Measurements from ENCODE around the gene SLF2.

Gene SLF2

GRCh38 chr10:100942229-100942628 lies 29.5 kb downstream of the SLF2 start:
- TF ChIP-seq CEBPB (IDR thresholded peaks at IDR 0.05) (0 out of 2 replicates have a peak, but pooled peaks have one; percentile 19), RAD21 (IDR thresholded peaks at IDR 0.05; ENCODE audit: low read depth) (no peak)

- TF ChIP-seq TEAD4 (IDR thresholded peaks at IDR 0.05) (no peak), EGR1 (IDR thresholded peaks at IDR 0.05) (no peak), TCF12 (IDR thresholded peaks at IDR 0.05; ENCODE audit: low read depth) (no peak), EP300 (IDR thresholded peaks at IDR 0.05; ENCODE audit: borderline replicate concordance) (no peak), CEBPB (IDR thresholded peaks at IDR 0.05) (no peak), CREB1 (IDR thresholded peaks at IDR 0.05; ENCODE audit: low read depth) (no peak), RAD21 (IDR thresholded peaks at IDR 0.05; ENCODE audit: low read depth) (no peak), YY1 (IDR thresholded peaks at IDR 0.05; ENCODE audit: low read depth) (no peak), MAX (IDR thresholded peaks at IDR 0.05) (no peak), REST (IDR thresholded peaks at IDR 0.05; ENCODE audit: low read depth) (no peak), TAF1 (IDR thresholded peaks at IDR 0.05; ENCODE audit: low read depth) (no peak), USF1 (IDR thresholded peaks at IDR 0.05) (no peak), NFIC (IDR thresholded peaks at IDR 0.05) (no peak), FOXM1 (IDR thresholded peaks at IDR 0.05; ENCODE audit: borderline replicate concordance, low read depth) (no peak), ZBTB7A (IDR thresholded peaks at IDR 0.05; ENCODE audit: low read depth) (no peak)
These were observed 30.7 kb downstream of the SLF2 start for GRCh38 chr10:100943508-100943907.

GRCh38 chr10:100945754-100946153 lies 33.0 kb downstream of the SLF2 start:
- no peak for TF ChIP-seq MAX (IDR thresholded peaks at IDR 0.05)
- no peak for TF ChIP-seq TAF1 (IDR thresholded peaks at IDR 0.05; ENCODE audit: low read depth)
- no peak for TF ChIP-seq TCF12 (IDR thresholded peaks at IDR 0.05; ENCODE audit: low read depth)
- TF ChIP-seq REST (IDR thresholded peaks at IDR 0.05; ENCODE audit: low read depth) = no peak
- no peak for TF ChIP-seq RAD21 (IDR thresholded peaks at IDR 0.05; ENCODE audit: low read depth)
- no peak for TF ChIP-seq CREB1 (IDR thresholded peaks at IDR 0.05; ENCODE audit: low read depth)
- no peak for TF ChIP-seq USF1 (IDR thresholded peaks at IDR 0.05)
- TF ChIP-seq EGR1 (IDR thresholded peaks at IDR 0.05) = no peak

- no peak for TF ChIP-seq FOXM1 (IDR thresholded peaks at IDR 0.05; ENCODE audit: borderline replicate concordance, low read depth)
- TF ChIP-seq REST (IDR thresholded peaks at IDR 0.05; ENCODE audit: low read depth) = no peak
- TF ChIP-seq NFIC (IDR thresholded peaks at IDR 0.05) = no peak
- TF ChIP-seq TCF12 (IDR thresholded peaks at IDR 0.05; ENCODE audit: low read depth) = no peak
- TF ChIP-seq EGR1 (IDR thresholded peaks at IDR 0.05) = no peak
- no peak for TF ChIP-seq RAD21 (IDR thresholded peaks at IDR 0.05; ENCODE audit: low read depth)
These were observed 36.2 kb downstream of the SLF2 start for GRCh38 chr10:100948916-100949315.

- no peak for TF ChIP-seq CEBPB (IDR thresholded peaks at IDR 0.05)
- TF ChIP-seq TEAD4 (IDR thresholded peaks at IDR 0.05) = no peak
- no peak for TF ChIP-seq EGR1 (IDR thresholded peaks at IDR 0.05)
- no peak for TF ChIP-seq TAF1 (IDR thresholded peaks at IDR 0.05; ENCODE audit: low read depth)
- no peak for TF ChIP-seq YY1 (IDR thresholded peaks at IDR 0.05; ENCODE audit: low read depth)
- TF ChIP-seq RAD21 (IDR thresholded peaks at IDR 0.05; ENCODE audit: low read depth) = no peak
- no peak for TF ChIP-seq NFIC (IDR thresholded peaks at IDR 0.05)
- TF ChIP-seq USF1 (IDR thresholded peaks at IDR 0.05) = no peak
- TF ChIP-seq FOXM1 (IDR thresholded peaks at IDR 0.05; ENCODE audit: borderline replicate concordance, low read depth) = no peak
- no peak for TF ChIP-seq ZBTB7A (IDR thresholded peaks at IDR 0.05; ENCODE audit: low read depth)
- no peak for TF ChIP-seq TCF12 (IDR thresholded peaks at IDR 0.05; ENCODE audit: low read depth)
- no peak for TF ChIP-seq REST (IDR thresholded peaks at IDR 0.05; ENCODE audit: low read depth)
- TF ChIP-seq CREB1 (IDR thresholded peaks at IDR 0.05; ENCODE audit: low read depth) = no peak
- no peak for TF ChIP-seq EP300 (IDR thresholded peaks at IDR 0.05; ENCODE audit: borderline replicate concordance)
- TF ChIP-seq MAX (IDR thresholded peaks at IDR 0.05) = no peak
These were observed 47.5 kb downstream of the SLF2 start for GRCh38 chr10:100960251-100960650.
